K562 (cell line): ENCODE results near the gene KRTAP8-1. TPM values are rescaled to one million over a fixed set of nuclear protein-coding genes. Genes with fewer than 3 reads are reported as not detected.

Source experiments
- ATAC-seq: fragments of 200-7000 bp; cut with Tn5 transposase; 3 replicates; pipeline ENCODE4 v1.9.1; 2020; ENCODE audit warnings: moderate library complexity
- BruUV-seq: library from RNA; stranded (reverse); fragments of 400-500 nt; replicated peaks from 2 replicates; lab custom pipeline; 2021; lab: Mats Ljungman, UMichigan
- CTCF ChIA-PET: fragments of 300-600 bp; formaldehyde crosslinking; extraction: SDS; loops from one replicate; lab custom pipeline; 2021; ENCODE audit warnings: low intra/inter-chr PET ratio; lab: Yijun Ruan, JAX
- POLR2A ChIA-PET: fragments of 300-600, 350-650 bp; sonication (Branson Sonifier 250); formaldehyde crosslinking; extraction: SDS; loops from one replicate; lab custom pipeline; 2021; ENCODE audit warnings: antibody characterized with exemption, inconsistent platforms; lab: Yijun Ruan, JAX
- DNase-seq, 4 experiments: peaks; one replicate each; pipeline versions ENCODE4 v3.0.0 to v3.0.0-alpha.2; 2011 to 2018; ENCODE audit warnings: low spot score in 3 of 4, mixed read lengths in 3 of 4; ENCODE audit errors: extremely low read depth in 1 of 4
- FAIRE-seq: peaks from 2 replicates; lab custom pipeline; 2011; peaks lifted over from hg19 to GRCh38; lab: Jason Lieb, UNC
- H2AFZ ChIP-seq: 2 replicates; pipeline ENCODE4 v1.6.0; 2011; ENCODE audit warnings: low read depth, low read length, control low read depth, inconsistent platforms
- H3K27ac ChIP-seq: fragments of 200-600 bp; 3 replicates; pipeline ENCODE4 v1.8.0; 2011; ENCODE audit warnings: low read depth, mild to moderate bottlenecking, control low read depth, inconsistent platforms, low read length, moderate library complexity, mixed read lengths; ENCODE audit errors: extremely low read depth
- H3K27me3 ChIP-seq, 2 experiments: fragments of 300-600 bp in 1 of 2; 2 replicates in 1 of 2; 3 replicates in 1 of 2; pipeline versions ENCODE4 v1.6.0 to v1.8.0; 2011; ENCODE audit warnings: inconsistent platforms in 2 of 2, low read length in 2 of 2, mild to moderate bottlenecking in 1 of 2, mixed read lengths in 1 of 2, moderate library complexity in 1 of 2; ENCODE audit not compliant: control insufficient read depth in 2 of 2, insufficient read depth in 2 of 2
- H3K36me3 ChIP-seq: fragments of 300-600 bp; 3 replicates; pipeline ENCODE4 v1.8.0; 2011; ENCODE audit warnings: mild to moderate bottlenecking, low read length, inconsistent platforms; ENCODE audit not compliant: control insufficient read depth, insufficient read depth
- H3K4me1 ChIP-seq, 2 experiments: fragments of 200-600 bp in 1 of 2; replicated peaks in 1 of 2; 2 replicates in 1 of 2; 3 replicates in 1 of 2; pipeline versions ENCODE4 v1.5.1 to v1.8.0; 2011; ENCODE audit warnings: inconsistent platforms in 2 of 2, low read length in 2 of 2, mild to moderate bottlenecking in 1 of 2, mixed read lengths in 1 of 2, moderate library complexity in 1 of 2; ENCODE audit not compliant: control insufficient read depth in 2 of 2, insufficient read depth in 2 of 2
- H3K4me2 ChIP-seq: 2 replicates; pipeline ENCODE4 v1.6.1; 2011; ENCODE audit warnings: low read length, control low read depth, inconsistent platforms, mixed read lengths; ENCODE audit not compliant: insufficient read depth
- H3K4me3 ChIP-seq: fragments of 200-600 bp; sonication (generic), shearing (Covaris generic); 2 replicates; pipeline ENCODE4 v1.5.1; 2016; ENCODE audit warnings: control low read depth, inconsistent platforms
- H3K79me2 ChIP-seq: fragments of 200-600 bp; 3 replicates; pipeline ENCODE4 v1.8.0; 2011; ENCODE audit warnings: low read length, inconsistent platforms; ENCODE audit not compliant: control insufficient read depth, insufficient read depth
- H3K9ac ChIP-seq, 2 experiments: 2 replicates each; pipeline versions ENCODE4 v1.6.0 to v1.6.1; 2011; ENCODE audit warnings: low read depth in 2 of 2, low read length in 2 of 2, control low read depth in 1 of 2, inconsistent platforms in 1 of 2, mild to moderate bottlenecking in 1 of 2, mixed read lengths in 1 of 2; ENCODE audit not compliant: insufficient read depth in 1 of 2
- H3K9me1 ChIP-seq: one replicate; pipeline ENCODE4 v1.6.0; 2011; ENCODE audit warnings: inconsistent platforms, mild to moderate bottlenecking, low read length, moderate library complexity; ENCODE audit not compliant: control insufficient read depth, insufficient read depth
- H3K9me3 ChIP-seq: replicated peaks from 2 replicates; pipeline ENCODE4 v1.5.1; 2011; ENCODE audit warnings: low read depth, low read length, inconsistent platforms; ENCODE audit not compliant: control insufficient read depth, insufficient read depth
- H4K20me1 ChIP-seq: replicated peaks from 2 replicates; pipeline ENCODE4 v1.6.1; 2011; ENCODE audit warnings: low read length, inconsistent platforms, mixed read lengths; ENCODE audit not compliant: control insufficient read depth, insufficient read depth
- CAMTA2 ChIP-seq: fragments of 250-450 bp; sonication (Bioruptor Pico); conservative IDR thresholded peaks from 2 replicates; pipeline ENCODE4 v1.5.1; 2022
- CBFB ChIP-seq: sonication (generic); formaldehyde crosslinking; IDR thresholded peaks from 2 replicates; pipeline ENCODE4 v1.4.0; 2020; ENCODE audit warnings: mild to moderate bottlenecking, missing genetic modification reagents
- ELK3 ChIP-seq: fragments of 450-650 bp; formaldehyde crosslinking; IDR thresholded peaks from 2 replicates; pipeline ENCODE4 v1.4.0; 2020; ENCODE audit warnings: mild to moderate bottlenecking
- FOS ChIP-seq: IDR thresholded peaks from 3 replicates; pipeline ENCODE4 v1.6.1; 2011; ENCODE audit not compliant: insufficient read length; ENCODE audit errors: extremely low read depth
- PML ChIP-seq: IDR thresholded peaks from 2 replicates; pipeline ENCODE4 v1.6.1; 2012; ENCODE audit warnings: low read length, inconsistent platforms
- SRSF9 ChIP-seq: fragments of 200-400 bp; formaldehyde crosslinking; IDR thresholded peaks from 2 replicates; pipeline ENCODE4 v1.6.1; 2017; ENCODE audit warnings: low read depth, low read length, borderline replicate concordance
- TAL1 ChIP-seq: fragments of 450-650 bp; IDR thresholded peaks from 2 replicates; pipeline ENCODE4 v1.6.1; 2016; ENCODE audit warnings: mild to moderate bottlenecking
- U2AF2 ChIP-seq: fragments of 200-400 bp; formaldehyde crosslinking; optimal IDR thresholded peaks from 2 replicates; pipeline ENCODE3; 2017; ENCODE audit warnings: low read depth, mild to moderate bottlenecking, low read length
- ZNF197 ChIP-seq: fragments of 200-800 bp; sonication (Bioruptor generic); IDR thresholded peaks from 2 replicates; pipeline ENCODE4 v1.6.1; 2016; ENCODE audit warnings: low read depth, missing genetic modification characterization, missing compliant biosample characterization
- ZNF507 ChIP-seq: conservative IDR thresholded peaks from 2 replicates; pipeline ENCODE4 v1.6.1; 2017; ENCODE audit warnings: missing genetic modification characterization, missing compliant biosample characterization
- ZNF79 ChIP-seq: fragments of 250-450 bp; sonication (Bioruptor Pico); IDR thresholded peaks from 2 replicates; pipeline ENCODE4 v1.4.0; 2020; ENCODE audit warnings: low read depth, mild to moderate bottlenecking, moderate library complexity
- WGBS: fragments of 100-300 bp; shearing (Covaris generic); methylation state at CpG from one replicate; pipeline ENCODE4 v1.1.6; 2016; ENCODE audit warnings: low coverage, mixed read lengths; ENCODE audit not compliant: insufficient coverage; ENCODE audit errors: missing lambda C conversion rate; 5-methylcytosine and 5-hydroxymethylcytosine counted together
- in situ Hi-C: fragments of 300-500 bp; cut with MboI; formaldehyde crosslinking; loops from 4 replicates; pipeline ENCODE4 v1.15.0; 2018; ENCODE audit warnings: inconsistent platforms, mixed read lengths
- intact Hi-C: fragments of 100-400 bp; cut with micrococcal nuclease; formaldehyde crosslinking; loops from 2 replicates; pipeline ENCODE4 v1.14.2; 2022
- polyA plus RNA-seq, 8 experiments: library from polyadenylated mRNA; depleted of rRNA in 4 of 8; stranded (reverse) in 5 of 8; unstranded in 3 of 8; fragments of >200 nt; fragmentation: Nextera tagmentation in 2 of 8; fragmentation: Illumina TruSeq in 1 of 8; extraction: Ambion mirVana in 2 of 8; extraction: Trizol in 1 of 8; gene quantifications; 2 replicates each; pipeline versions ENCODE4 v1.2.1 to v1.2.3, GENCODE V29; 2011 to 2014; ENCODE audit warnings: inconsistent platforms in 1 of 8, missing spikeins in 1 of 8
- total RNA-seq, 7 experiments: library from RNA; depleted of rRNA in 6 of 7; stranded (reverse); fragments of >200 nt in 6 of 7; fragmentation: Illumina TruSeq in 2 of 7; extraction: Trizol in 2 of 7; gene quantifications; 2 replicates each; pipeline versions ENCODE4 v1.2.1 to v1.2.3, GENCODE V29; 2011 to 2021; ENCODE audit warnings: low replicate concordance in 1 of 7
- TF ChIP-seq, protein P1 (sequence below): fragments of 200-800 bp; sonication (Bioruptor generic); IDR thresholded peaks from 2 replicates; pipeline ENCODE4 v1.6.1; 2016; ENCODE audit warnings: missing genetic modification characterization, missing compliant biosample characterization
- TF ChIP-seq, protein P2 (sequence below): IDR thresholded peaks from 3 replicates; pipeline ENCODE4 v1.6.1; 2011; ENCODE audit warnings: borderline replicate concordance, mild to moderate bottlenecking, moderate library complexity; ENCODE audit not compliant: insufficient read length; ENCODE audit errors: extremely low read depth

KRTAP8-1 gene
- total and polyA plus RNA-seq, 9 of the 15 experiments (the other 6 are each of a cell fraction or from before 2014, with no cell fraction given), result not detected

DNA sequence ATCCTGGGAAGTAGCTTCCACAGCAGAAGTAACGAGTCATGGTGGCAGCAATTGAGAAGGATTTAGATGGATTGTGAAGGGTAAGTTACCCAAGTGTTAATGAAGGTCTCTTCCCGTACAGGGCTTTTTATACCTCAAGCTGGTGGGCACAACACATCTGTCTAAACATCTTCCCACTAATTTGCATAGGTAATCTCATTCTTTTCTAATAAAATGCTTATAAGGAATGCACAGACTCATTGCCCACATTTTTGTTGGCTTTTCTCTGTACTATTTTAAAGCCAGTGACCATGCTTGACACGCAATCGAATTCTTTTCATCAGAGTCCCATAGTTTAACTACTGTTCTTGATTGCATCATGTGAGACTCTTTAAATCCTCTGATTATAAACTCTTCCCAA, 16.6 kb upstream of the KRTAP8-1 start, which contains the start of gene KRTAP7-1:
TSS of gene KRTAP7-1 (minus strand) at position 101 of the 400 bp plus-strand sequence. CDS start at position 40, 61 bp downstream.
- no peak for TF ChIP-seq ZNF79
- TF ChIP-seq, protein P1, sequence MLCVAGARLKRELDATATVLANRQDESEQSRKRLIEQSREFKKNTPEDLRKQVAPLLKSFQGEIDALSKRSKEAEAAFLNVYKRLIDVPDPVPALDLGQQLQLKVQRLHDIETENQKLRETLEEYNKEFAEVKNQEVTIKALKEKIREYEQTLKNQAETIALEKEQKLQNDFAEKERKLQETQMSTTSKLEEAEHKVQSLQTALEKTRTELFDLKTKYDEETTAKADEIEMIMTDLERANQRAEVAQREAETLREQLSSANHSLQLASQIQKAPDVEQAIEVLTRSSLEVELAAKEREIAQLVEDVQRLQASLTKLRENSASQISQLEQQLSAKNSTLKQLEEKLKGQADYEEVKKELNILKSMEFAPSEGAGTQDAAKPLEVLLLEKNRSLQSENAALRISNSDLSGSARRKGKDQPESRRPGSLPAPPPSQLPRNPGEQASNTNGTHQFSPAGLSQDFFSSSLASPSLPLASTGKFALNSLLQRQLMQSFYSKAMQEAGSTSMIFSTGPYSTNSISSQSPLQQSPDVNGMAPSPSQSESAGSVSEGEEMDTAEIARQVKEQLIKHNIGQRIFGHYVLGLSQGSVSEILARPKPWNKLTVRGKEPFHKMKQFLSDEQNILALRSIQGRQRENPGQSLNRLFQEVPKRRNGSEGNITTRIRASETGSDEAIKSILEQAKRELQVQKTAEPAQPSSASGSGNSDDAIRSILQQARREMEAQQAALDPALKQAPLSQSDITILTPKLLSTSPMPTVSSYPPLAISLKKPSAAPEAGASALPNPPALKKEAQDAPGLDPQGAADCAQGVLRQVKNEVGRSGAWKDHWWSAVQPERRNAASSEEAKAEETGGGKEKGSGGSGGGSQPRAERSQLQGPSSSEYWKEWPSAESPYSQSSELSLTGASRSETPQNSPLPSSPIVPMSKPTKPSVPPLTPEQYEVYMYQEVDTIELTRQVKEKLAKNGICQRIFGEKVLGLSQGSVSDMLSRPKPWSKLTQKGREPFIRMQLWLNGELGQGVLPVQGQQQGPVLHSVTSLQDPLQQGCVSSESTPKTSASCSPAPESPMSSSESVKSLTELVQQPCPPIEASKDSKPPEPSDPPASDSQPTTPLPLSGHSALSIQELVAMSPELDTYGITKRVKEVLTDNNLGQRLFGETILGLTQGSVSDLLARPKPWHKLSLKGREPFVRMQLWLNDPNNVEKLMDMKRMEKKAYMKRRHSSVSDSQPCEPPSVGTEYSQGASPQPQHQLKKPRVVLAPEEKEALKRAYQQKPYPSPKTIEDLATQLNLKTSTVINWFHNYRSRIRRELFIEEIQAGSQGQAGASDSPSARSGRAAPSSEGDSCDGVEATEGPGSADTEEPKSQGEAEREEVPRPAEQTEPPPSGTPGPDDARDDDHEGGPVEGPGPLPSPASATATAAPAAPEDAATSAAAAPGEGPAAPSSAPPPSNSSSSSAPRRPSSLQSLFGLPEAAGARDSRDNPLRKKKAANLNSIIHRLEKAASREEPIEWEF, result no peak
- TF ChIP-seq PML, result no peak
- TF ChIP-seq ZNF507 (tag), result no peak
- TF ChIP-seq SRSF9, result no peak
- TF ChIP-seq, protein P2, sequence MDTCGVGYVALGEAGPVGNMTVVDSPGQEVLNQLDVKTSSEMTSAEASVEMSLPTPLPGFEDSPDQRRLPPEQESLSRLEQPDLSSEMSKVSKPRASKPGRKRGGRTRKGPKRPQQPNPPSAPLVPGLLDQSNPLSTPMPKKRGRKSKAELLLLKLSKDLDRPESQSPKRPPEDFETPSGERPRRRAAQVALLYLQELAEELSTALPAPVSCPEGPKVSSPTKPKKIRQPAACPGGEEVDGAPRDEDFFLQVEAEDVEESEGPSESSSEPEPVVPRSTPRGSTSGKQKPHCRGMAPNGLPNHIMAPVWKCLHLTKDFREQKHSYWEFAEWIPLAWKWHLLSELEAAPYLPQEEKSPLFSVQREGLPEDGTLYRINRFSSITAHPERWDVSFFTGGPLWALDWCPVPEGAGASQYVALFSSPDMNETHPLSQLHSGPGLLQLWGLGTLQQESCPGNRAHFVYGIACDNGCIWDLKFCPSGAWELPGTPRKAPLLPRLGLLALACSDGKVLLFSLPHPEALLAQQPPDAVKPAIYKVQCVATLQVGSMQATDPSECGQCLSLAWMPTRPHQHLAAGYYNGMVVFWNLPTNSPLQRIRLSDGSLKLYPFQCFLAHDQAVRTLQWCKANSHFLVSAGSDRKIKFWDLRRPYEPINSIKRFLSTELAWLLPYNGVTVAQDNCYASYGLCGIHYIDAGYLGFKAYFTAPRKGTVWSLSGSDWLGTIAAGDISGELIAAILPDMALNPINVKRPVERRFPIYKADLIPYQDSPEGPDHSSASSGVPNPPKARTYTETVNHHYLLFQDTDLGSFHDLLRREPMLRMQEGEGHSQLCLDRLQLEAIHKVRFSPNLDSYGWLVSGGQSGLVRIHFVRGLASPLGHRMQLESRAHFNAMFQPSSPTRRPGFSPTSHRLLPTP, result no peak
- no peak for TF ChIP-seq ELK3 (CRISPR knock-in tag)
- no peak for TF ChIP-seq TAL1
- TF ChIP-seq CAMTA2 (CRISPR knock-in tag), result no peak
- TF ChIP-seq CBFB (CRISPR knock-in tag), result no peak
- TF ChIP-seq FOS, result no peak
- no peak for TF ChIP-seq ZNF197 (CRISPR knock-in tag)
- no peak for TF ChIP-seq U2AF2
- TF ChIP-seq, all 486 proteins: peak for 0
- H3K27me3 ChIP-seq, result no peaks in the 10 kb centered on the region
- H3K4me3 ChIP-seq, result no peak within 1 kb of the TSS
- H3K9me1 ChIP-seq, result no peaks in the 10 kb centered on the region
- no peak within 1 kb of the TSS for H2AFZ ChIP-seq
- POLR2A ChIA-PET, result no interaction called here
- in situ Hi-C loops, result no loop called here
- BruUV-seq, result no TSS peak
- H3K9me3 ChIP-seq, result no peaks in the 10 kb centered on the region
- no peak within 1 kb of the TSS for H3K27ac ChIP-seq
- CTCF ChIA-PET, result no interaction called here
- intact Hi-C loops, result loop anchor here (10.0 kb wide), 1 partner anchor 775 kb away; no protein-coding TSS in a partner anchor
- no peak within 1 kb of the TSS for H3K4me2 ChIP-seq
- no peak for FAIRE-seq
- no peaks in the 10 kb centered on the region for H4K20me1 ChIP-seq
- H3K36me3 ChIP-seq, result no peaks in the 10 kb centered on the region
- no peak for ATAC-seq
- DNase-seq, result no peak
- WGBS, result 2% methylated on average over 4 of the region's 4 CpGs
- H3K4me1 ChIP-seq, result no peaks in the 10 kb centered on the region
- H3K9ac ChIP-seq, result no peak within 1 kb of the TSS
- H3K79me2 ChIP-seq, result no peaks in the 10 kb centered on the region
